HL-60 (cell line): ENCODE results near the gene CIDEC.

Experiments used
- SPI1 ChIP-seq: IDR thresholded peaks from 2 replicates; pipeline ENCODE4 v1.6.1; 2012; ENCODE audit warnings: low read depth, mild to moderate bottlenecking, borderline replicate concordance
- TF ChIP-seq, protein P1 (sequence below): IDR thresholded peaks from one replicate; pipeline ENCODE4 v1.5.1; 2011; ENCODE audit warnings: low read length, control low read depth, inconsistent platforms; ENCODE audit not compliant: insufficient read depth
- TF ChIP-seq, protein P2 (sequence below): IDR thresholded peaks from 2 replicates; pipeline ENCODE4 v1.6.1; 2012; ENCODE audit warnings: low read depth; ENCODE audit not compliant: insufficient replicate concordance

DNA sequence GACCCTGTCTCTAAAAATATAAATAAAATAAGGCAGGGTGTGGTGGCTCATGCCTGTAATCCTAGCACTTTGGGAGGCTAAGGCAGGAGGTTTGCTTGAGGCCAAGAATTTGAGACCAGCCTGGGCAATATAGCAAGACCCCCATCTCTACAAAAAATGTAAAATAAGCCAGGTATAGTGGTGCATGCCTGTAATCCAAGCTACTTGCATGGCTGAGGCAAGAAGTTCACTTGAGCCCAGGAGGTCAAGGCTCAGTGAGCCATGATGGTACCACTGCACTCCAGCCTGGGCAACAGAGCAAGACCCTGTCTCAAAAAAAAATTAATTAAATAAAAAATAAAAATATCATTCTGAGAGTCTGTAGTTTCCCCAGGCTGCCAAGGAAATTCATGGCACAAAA is 6.3 kb upstream of the CIDEC start:
- TF ChIP-seq, protein P1, sequence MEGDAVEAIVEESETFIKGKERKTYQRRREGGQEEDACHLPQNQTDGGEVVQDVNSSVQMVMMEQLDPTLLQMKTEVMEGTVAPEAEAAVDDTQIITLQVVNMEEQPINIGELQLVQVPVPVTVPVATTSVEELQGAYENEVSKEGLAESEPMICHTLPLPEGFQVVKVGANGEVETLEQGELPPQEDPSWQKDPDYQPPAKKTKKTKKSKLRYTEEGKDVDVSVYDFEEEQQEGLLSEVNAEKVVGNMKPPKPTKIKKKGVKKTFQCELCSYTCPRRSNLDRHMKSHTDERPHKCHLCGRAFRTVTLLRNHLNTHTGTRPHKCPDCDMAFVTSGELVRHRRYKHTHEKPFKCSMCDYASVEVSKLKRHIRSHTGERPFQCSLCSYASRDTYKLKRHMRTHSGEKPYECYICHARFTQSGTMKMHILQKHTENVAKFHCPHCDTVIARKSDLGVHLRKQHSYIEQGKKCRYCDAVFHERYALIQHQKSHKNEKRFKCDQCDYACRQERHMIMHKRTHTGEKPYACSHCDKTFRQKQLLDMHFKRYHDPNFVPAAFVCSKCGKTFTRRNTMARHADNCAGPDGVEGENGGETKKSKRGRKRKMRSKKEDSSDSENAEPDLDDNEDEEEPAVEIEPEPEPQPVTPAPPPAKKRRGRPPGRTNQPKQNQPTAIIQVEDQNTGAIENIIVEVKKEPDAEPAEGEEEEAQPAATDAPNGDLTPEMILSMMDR: no peak
- TF ChIP-seq SPI1: no peak
- TF ChIP-seq, protein P2, sequence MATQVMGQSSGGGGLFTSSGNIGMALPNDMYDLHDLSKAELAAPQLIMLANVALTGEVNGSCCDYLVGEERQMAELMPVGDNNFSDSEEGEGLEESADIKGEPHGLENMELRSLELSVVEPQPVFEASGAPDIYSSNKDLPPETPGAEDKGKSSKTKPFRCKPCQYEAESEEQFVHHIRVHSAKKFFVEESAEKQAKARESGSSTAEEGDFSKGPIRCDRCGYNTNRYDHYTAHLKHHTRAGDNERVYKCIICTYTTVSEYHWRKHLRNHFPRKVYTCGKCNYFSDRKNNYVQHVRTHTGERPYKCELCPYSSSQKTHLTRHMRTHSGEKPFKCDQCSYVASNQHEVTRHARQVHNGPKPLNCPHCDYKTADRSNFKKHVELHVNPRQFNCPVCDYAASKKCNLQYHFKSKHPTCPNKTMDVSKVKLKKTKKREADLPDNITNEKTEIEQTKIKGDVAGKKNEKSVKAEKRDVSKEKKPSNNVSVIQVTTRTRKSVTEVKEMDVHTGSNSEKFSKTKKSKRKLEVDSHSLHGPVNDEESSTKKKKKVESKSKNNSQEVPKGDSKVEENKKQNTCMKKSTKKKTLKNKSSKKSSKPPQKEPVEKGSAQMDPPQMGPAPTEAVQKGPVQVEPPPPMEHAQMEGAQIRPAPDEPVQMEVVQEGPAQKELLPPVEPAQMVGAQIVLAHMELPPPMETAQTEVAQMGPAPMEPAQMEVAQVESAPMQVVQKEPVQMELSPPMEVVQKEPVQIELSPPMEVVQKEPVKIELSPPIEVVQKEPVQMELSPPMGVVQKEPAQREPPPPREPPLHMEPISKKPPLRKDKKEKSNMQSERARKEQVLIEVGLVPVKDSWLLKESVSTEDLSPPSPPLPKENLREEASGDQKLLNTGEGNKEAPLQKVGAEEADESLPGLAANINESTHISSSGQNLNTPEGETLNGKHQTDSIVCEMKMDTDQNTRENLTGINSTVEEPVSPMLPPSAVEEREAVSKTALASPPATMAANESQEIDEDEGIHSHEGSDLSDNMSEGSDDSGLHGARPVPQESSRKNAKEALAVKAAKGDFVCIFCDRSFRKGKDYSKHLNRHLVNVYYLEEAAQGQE: no peak
